Measurements from ENCODE around the gene WDR5B.

GRCh38 chr3:122430371-122430770 is 14.5 kb upstream of the WDR5B start:
- TF ChIP-seq, protein P1, sequence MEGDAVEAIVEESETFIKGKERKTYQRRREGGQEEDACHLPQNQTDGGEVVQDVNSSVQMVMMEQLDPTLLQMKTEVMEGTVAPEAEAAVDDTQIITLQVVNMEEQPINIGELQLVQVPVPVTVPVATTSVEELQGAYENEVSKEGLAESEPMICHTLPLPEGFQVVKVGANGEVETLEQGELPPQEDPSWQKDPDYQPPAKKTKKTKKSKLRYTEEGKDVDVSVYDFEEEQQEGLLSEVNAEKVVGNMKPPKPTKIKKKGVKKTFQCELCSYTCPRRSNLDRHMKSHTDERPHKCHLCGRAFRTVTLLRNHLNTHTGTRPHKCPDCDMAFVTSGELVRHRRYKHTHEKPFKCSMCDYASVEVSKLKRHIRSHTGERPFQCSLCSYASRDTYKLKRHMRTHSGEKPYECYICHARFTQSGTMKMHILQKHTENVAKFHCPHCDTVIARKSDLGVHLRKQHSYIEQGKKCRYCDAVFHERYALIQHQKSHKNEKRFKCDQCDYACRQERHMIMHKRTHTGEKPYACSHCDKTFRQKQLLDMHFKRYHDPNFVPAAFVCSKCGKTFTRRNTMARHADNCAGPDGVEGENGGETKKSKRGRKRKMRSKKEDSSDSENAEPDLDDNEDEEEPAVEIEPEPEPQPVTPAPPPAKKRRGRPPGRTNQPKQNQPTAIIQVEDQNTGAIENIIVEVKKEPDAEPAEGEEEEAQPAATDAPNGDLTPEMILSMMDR (optimal IDR thresholded peaks at IDR 0.05 in 1 of 3, IDR thresholded peaks at IDR 0.05 in 1 of 3, conservative IDR thresholded peaks at IDR 0.05 in 1 of 3; ENCODE audit: extremely low read depth in 1 of 3, insufficient read depth in 2 of 3, low read length in 3 of 3): no peak
- no peak for TF ChIP-seq EZH2 (IDR thresholded peaks at IDR 0.05; ENCODE audit: low read length)
